Measurements from ENCODE around the gene PEAR1. TPM values are rescaled to one million over a fixed set of nuclear protein-coding genes. Genes with fewer than 3 reads are reported as not detected.
A peak's percentile ranks its signal among the peaks of the same experiment; 100 is the strongest.

The PEAR1 gene
- total RNA-seq, 1 donor, result 10.8 TPM

- no peak for DNase-seq (ENCODE audit: low read depth)
- no peak for TF ChIP-seq CTCF (IDR thresholded peaks at IDR 0.05; ENCODE audit: insufficient read depth, low read length)
- H3K4me3 ChIP-seq (ENCODE audit: low read depth, low read length), result no peak overlapping the region
Measured at GRCh38 chr1:156846643-156847042, 46.9 kb upstream of the PEAR1 start.

- no peak for DNase-seq (ENCODE audit: low read depth)
- no peak overlapping the region for H3K4me3 ChIP-seq (ENCODE audit: low read depth, low read length)
- TF ChIP-seq CTCF (IDR thresholded peaks at IDR 0.05; ENCODE audit: insufficient read depth, low read length), result no peak
Measured at GRCh38 chr1:156847591-156848460, 45.7 kb upstream of the PEAR1 start.

- no peak overlapping the region for H3K4me3 ChIP-seq (ENCODE audit: low read depth, low read length)
- TF ChIP-seq CTCF (IDR thresholded peaks at IDR 0.05; ENCODE audit: insufficient read depth, low read length), result no peak
- no peak for DNase-seq (ENCODE audit: low read depth)
Measured at GRCh38 chr1:156848461-156849150, 44.9 kb upstream of the PEAR1 start.

GRCh38 chr1:156849151-156849496 is 44.4 kb upstream of the PEAR1 start:
- no peak overlapping the region for H3K4me3 ChIP-seq (ENCODE audit: low read depth, low read length)
- no peak for DNase-seq (ENCODE audit: low read depth)
- TF ChIP-seq CTCF (IDR thresholded peaks at IDR 0.05; ENCODE audit: insufficient read depth, low read length), result no peak

GRCh38 chr1:156851779-156852417 is 41.6 kb upstream of the PEAR1 start:
- TF ChIP-seq CTCF (IDR thresholded peaks at IDR 0.05; ENCODE audit: insufficient read depth, low read length), result no peak
- H3K4me3 ChIP-seq (ENCODE audit: low read depth, low read length), result no peak overlapping the region
- no peak for DNase-seq (ENCODE audit: low read depth)

- no peak for TF ChIP-seq CTCF (IDR thresholded peaks at IDR 0.05; ENCODE audit: insufficient read depth, low read length)
- peak; percentile 34 for DNase-seq (ENCODE audit: low read depth)
- H3K4me3 ChIP-seq (ENCODE audit: low read depth, low read length), result no peak overlapping the region
Measured at GRCh38 chr1:156852418-156852874, 41.1 kb upstream of the PEAR1 start.

Data from fibroblast of the aortic adventitia (primary cell).